Stimulated activated CD4-positive, alpha-beta T cell treated with anti-CD3 and anti-CD28 coated beads, Interleukin-12 subunit alpha, Interleukin-12 subunit beta, amount 100 ng/mL, for 24 hours (primary cell): ENCODE results near the gene TRIO.

ENCODE experiments used
- DNase-seq, 2 experiments: peaks; one replicate each; pipeline ENCODE4 v3.0.0-alpha.2; 2020; ENCODE audit warnings: low read depth in 2 of 2

Gene TRIO

DNA sequence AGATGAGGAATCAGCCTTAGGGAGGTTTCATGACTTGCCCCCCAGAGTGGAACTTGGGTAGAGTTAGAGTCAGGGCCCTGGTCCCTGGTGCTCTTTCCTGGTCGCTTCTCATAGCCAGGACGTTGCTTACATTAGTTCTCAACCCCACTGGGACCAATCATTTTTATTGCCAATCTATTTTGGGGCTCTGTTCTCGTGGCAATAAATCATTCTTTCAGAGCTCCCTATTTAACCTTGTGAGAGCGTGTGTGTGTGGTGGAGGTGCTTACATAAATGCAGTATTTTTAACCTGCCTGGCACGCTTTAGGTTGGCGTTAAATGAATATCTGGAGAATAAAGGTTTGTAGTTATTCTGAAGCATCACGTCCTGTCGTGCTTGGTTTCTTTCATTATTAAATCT, 4.1 kb downstream of the TRIO start:
- no peak for DNase-seq

DNA sequence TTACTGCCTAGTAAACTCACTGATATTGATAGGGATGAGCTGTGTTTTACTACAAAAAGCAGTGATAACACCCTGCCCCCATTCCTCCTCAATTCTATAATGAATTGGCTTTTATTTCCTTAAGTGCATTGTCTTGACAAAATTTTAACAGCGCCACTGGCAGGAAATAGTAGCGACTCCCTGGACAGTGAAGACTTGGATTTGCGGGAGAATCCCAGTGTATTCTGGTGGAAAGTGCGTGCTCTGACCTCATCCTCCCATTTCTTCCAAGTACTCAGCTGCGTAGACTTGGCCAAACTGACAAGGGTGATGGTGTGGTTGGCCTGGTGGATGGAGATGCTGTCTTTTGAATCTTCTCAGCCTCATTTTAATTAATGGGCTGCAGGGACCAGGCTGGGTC, 5.3 kb downstream of the TRIO start:
- no peak for DNase-seq

DNA sequence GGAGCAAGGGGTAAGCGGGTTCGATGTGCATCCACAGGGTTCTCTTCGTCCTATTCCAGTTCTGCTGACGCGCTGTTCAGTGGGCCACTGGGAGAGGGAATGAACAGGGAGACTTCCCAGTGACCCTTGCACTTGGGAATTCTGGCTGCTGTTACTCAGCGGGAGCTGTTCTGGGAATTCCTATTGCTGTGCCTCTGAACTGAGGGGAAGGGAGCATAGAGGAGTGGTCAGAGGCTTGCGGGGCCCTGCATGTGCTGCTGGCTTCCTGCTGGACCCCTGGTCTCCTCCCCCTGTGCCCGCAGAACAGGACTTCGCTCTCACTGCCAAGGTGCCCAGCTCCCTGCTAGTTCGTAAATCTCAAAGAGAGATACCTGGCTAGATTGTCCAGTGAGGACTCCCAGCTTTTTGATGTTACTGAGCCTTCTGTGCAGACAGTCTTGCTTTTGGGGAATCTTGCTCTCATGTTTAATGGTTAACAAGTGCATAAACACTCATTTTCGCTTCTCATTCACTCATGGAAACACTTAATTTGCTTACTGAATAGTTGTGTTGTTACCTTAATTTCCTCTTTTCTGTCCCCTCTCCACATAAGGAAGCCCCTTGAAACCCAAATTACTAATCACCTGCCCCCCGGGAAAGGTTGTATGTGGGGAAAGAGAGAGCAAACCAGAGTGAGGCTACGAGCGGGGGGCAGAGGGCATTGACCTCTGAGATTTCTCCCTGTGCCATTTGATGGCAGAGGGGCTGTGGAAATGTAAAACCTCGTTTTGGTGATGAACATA, 5.9 kb downstream of the TRIO start:
- DNase-seq: no peak

DNA sequence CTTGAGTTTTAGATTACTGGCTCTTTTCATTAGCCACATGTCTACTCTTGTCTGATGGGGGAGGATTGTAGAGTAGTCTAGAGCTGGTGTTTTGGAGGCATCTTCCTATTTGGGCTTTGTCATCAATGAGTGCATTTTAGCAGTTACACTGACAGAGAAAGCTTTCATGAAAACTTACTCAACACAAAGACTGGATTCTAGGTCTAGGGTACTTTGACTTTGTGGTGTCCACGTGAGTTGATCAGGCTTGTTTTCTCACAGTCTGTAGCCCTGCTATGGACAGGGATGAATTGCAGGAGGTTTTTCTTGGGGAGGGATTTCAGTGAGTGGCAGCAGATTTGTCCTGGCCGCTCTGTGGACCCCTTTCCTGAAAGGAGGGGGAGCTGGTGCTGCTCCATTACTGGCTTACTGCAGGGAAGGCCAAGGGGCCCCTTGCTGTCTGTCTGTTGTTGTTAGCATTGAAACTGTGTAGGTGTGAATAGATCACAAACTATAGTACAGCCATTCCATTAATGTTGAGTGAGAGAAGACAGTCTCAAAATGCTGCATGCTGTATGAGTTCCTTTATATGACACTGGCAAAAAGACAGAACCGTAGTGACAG, 6.6 kb downstream of the TRIO start:
- DNase-seq: no peak

DNA sequence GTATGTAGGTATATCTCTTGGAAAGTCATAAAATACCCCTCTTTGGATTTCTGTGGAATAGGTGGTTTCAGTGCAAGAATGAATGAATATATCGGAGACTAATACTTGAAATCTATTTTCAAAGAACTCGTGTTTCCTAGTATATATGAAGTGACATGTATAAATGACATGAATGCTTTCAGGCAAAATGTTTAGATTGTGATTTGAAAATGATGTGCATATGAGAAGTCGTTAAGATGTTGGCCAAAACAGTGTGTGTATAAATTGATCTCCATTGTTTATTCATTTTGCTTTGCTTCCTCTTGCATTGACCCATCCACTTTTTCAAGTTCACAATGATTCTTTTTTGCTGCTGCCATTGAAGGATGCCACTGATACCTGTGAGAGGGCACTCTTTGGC, 8.3 kb downstream of the TRIO start:
- no peak for DNase-seq

DNA sequence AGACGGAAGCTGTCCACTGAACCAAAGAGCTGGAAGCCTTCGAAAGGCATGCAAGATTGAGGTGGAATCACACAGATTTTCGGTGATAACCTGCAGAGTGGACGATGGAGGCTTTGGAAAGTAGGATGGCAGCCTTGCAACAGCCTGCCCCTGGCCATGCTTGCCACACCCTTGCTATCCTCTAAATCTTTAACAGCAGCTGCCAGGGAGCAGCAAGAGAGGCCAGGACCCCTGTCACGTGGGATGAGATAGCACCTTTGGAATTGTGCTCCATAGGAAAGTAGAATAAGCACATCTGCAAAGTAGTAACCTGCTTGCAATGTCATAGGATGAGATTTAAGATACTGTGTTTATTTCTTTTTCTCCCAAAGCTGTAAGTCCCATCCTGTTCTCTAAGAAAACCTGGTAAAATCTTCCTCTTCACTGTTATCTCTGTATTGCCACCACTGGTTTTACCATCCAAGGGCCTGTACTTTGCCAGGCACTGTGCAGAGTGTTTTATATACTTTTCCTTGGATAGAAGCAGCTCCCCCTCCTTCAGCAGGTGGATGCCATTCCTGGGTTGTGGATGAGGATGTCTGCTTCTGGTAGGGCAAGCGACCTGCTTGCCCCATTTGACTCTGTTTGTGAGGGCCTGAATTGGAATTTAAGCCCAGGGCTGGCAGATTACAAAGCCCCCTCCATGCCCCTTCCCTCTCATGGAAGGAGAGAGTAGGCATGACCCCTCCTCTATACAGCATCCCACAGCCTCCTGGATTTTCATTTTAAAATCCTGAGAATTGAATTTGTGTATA, 10.1 kb downstream of the TRIO start:
- DNase-seq: no peak

DNA sequence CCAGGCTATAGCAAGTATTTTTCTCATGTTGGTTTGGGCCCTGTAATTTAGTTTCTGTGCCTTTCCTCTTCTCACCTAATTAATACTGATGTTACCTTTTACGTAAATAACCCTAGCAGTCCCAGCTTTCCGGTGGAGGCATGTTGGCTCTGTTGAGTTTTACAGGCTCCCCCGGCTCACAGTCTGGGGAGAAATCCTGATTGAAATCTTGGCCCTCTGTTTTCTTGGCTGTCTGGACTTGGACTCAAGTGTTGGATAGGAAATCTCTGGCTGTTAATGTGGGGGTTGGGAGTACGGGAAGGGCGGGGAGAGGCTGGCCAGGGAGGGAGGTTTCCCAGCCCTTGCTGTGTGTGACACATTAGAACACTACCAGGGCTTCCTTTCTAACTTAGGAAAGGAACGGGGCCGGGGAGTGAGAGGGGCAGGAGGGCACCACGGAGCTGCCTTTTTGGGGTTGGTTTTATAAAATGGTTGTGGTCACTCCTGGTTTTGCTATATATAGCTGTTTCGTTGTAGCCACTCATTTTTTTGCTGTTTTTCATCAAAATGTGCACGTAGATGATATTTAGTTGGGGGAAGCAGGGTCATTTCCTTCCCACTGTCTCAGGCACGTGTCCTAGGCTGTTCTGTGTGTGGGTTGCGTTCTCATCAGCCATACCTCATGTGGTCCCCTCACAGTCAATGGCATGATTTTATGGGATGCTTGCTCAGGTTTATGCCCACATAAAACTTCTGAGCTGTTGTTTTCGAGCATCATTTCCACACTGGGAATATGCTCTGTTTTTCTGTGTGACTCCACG, 11.0 kb downstream of the TRIO start:
- no peak for DNase-seq

DNA sequence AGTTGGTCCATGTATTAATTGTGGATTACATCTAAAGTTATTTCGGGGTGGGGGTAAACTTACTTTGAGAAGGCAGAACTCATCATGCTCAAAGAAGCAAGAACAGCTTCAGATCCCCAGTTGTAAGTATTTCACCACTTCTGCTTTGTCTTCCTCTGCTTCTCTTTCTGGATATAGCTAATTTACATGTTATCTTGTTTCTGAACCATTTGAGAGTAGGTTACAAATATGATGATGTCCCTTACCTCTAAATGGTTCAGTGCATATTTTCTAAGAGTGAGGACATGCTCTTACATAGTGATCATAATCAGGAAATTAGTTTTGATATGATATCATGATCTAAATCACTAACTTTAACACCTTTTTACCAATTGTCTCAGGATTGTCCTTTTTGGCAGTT, 11.9 kb downstream of the TRIO start:
- DNase-seq: no peak

DNA sequence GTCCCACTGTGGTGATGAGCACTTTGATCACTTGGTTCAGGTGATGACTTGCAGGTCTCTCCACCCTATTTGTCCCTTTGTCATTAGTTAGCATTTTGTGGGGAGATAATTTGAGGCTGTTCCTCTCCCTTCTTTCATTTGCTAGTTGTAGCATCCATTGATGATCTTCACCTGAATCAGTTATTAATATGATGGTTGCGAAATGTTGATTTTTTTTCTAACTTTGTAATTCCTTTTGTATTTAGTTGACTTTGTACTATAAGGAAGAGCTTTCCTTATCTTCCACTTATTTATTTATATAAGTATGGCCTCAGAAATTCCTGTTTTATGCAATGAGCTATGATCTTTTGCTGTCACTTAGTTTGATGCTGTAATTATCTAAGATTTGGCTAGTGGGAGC, 12.6 kb downstream of the TRIO start:
- DNase-seq: no peak

DNA sequence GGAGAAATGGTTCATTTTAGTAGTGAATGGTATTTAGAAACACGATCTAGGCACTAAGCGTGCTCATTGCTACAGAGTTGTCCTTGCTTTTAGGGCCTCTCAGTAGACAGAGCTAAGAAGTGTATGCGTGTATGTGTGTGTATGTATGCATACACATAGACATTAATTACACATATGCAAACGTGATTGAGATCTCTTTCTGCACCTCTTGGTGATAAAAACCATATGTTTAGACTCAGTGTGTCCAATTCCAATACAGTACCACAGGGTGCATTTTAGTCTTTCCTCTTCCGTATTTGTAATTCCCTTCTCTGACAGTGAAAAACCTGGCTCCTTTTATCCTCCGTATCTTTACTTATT, 13.1 kb downstream of the TRIO start:
- DNase-seq: no peak

DNA sequence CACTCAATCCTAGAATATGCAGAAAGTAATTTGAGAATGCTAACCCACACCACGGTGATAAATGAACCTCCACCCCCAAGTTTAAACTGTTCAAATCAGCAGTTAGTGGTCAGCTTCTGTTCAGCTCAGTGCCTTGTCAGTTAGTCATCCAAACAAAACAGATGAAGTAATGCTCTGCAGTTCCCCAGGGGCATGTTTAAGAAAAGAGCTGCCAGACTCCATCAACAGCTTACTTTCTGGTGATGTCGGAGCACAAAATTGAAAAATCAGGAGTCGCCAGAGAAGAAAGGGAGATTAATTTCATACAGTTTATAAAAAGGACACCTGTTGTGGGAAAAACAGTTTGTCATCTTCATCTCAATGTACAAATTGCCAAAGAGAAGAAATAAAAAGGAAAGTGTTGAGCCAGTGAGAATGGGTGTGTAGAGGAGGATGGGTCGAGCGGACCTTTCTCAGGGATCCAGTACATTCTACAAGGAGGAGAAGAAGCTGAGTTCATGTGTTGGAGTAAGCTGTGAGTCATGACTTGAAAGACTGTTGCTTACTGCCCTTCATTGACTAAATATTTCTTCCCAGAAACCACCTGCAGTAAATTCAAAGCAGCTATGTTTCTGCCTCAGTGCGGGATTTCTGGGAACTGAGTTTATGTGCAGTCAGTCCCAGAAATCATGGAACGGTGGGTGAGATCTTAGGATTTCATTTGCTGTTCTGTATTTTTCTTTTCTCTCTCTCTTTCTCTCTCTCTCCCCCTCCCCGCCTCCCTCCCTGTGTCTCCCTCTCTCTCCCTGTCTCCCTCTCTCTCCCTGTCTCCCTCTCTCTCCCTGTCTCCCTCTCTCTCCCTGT, 13.7 kb downstream of the TRIO start:
- DNase-seq: no peak

DNA sequence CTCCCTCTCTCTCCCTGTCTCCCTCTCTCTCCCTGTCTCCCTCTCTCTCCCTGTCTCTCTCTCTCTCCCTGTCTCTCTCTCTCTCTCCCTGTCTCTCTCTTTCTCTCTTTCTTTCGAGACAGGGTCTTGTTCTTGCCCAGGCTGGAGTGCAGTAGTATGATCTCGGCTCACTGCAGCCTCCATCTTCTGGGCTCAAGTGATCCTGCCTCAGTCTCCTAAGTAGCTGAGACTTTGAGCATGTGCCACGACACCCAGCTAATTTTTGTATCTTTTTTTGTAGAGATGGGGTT, 14.3 kb downstream of the TRIO start:
- DNase-seq: no peak

DNA sequence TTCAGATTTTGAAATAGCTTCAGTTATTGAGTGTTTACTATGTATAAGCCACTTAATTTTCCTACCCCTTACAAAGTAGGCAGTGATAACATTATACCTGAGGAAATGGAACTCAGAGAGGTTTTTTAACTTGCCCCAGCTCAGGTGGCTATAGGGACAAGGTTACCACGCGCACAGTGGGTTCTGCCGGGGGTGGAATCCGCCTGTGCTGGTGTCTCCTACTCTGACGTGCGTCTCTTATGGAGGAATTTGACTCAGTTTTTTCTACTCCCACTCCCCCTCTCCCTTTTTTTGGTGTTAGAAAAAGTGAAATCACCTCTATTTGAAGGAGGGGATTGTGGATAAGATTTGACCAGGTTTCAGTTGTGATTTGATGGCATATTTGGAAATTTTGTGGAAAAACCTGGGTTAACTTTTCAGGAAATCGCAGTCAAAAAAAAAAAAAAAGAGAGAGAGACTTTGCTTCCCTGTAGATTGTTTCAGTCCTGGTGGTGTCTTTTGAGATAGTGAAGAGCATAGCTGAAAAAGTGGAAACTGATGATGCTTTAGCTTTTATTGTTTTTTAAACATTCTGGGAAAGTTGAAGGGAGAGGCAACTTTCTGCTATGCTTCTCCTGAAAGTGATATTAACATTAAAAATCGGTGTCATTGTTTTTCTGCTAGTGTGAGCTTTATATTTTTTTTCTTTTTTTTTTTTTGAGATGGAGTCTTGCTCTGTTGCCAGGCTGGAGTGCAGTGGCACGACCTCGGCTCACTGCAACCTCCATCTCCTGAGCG, 15.9 kb downstream of the TRIO start:
- no peak for DNase-seq

DNA sequence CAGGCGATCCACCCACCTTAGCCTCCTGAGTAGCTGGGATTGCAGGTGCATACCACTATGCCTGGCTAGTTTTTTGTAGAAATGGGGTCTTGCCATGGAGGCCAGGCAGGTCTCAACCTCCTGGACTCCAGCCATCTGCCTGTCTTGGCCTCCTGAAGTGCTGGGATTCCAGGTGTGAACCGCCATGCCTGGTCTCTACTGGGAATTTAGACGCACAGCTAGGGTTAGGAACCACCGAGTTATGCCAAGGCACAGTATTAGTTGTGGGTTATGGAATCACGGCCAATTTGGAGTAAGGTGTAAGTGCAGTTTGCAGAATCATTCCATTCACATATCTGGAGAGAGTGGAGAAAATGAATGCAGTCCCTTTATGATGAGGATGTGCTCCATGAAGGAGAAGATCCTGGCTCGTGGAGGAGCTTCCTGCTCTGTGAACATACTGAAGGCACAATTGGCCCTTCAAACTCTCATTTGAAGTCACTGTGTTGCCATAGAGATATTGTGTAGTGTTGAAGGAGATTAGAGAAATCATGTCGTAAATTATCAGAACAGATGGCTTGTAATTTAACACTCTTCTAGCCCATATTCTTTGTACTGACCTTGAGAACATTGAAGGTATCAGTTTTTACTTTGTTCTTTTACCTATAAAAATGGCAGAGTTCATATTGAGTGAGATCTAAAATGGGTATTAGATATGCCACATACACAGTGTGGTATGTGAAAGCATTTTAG, 18.8 kb downstream of the TRIO start:
- DNase-seq: no peak

DNA sequence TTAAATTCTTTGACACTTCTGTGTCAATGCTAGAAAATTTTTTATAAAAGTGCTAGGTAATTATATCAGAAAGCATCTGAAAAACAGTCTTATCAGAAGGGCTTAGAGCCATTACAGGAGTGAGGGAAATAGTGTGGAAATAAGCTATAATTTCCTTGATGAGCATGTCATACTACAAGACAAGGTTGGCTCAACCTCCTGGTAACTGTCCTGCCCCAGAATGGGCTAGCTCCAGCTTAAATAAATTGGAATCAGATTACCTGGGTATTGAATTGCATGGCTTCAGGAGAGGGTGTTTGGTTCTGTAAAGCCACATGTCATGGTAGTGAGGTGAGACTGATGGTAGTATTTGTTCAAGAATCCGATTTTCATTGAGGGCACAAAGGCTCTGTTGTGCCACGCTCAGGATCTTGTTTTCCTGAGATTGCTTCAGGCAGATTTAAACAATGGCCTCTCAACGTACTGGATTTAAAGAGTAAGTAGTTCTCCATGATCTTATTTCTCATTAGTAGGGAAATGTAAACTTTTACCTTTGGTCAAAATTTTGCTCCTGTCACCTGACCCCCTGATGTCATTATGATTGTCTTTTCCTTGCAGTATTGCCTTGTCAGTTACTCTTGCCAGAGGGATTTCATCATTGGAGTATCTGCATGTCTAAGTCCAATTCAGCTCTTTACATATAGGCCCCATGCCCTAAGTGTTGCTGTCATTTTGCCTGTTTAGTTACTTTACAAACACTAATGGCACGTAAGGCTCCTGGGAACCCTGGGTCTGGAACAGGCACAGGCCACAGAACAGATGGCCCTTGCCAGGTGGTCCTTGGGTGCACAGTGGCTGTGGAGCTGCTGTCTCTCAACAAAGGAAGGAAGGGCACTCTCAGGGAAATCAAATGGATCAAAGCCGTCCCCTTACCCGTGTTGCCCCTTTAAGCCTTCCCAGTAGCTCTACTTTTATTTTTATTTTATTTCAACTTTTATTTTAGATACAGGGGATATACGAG, 21.3 kb downstream of the TRIO start:
- DNase-seq: no peak

DNA sequence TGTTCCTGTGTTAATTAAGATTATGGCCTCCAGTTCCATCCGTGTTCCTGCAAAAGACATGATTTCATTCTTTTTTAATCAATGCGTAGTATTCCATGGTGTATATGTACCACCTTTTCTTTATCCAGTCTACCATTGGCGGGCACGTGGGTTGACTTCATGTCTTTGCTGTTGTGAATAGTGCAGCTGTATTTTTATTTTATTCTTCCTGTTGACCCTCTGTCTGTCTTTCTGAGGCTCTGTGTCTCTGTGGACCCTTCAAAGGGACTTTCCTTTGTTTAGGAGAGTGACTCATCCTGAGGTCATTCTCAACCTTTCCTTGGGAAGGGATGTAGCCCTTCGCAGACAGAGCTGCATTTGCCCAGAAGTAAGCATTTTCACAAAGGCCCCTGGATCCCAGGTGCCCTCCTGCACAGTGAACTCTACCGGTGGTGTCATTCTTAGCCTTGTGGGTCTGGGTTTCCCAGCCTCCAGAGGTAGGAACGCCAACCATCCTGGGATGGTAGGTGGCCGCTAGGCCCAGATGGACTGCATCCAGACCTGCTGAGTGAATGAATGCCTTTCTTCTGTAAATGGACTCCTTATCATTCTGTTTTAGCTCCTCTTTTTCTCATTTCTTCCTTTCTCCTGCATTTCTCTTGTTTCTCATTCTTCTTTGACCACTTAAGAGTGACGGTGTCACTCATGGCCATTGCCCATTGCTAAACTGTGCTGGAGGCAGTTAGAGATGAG, 22.4 kb downstream of the TRIO start:
- no peak for DNase-seq

DNA sequence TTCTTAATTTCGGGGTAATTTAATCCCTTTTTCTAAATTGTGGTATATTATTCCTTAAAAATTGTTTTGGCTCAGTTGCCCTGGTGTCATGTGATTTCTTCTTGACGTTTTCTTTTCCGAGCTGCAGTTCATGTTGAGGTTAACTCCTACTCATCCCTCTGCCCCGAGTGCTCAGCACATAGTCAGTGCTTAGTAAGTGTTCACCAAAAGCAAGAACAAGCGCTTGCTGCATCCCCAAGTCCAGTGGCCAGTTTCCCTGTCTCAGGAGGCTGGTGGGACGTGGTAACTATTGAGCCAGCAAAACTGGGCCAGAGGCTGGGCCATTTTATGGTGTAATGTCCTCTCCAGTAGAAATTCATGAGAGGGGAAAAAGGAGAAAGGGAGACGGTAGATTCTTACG, 23.3 kb downstream of the TRIO start:
- no peak for DNase-seq

DNA sequence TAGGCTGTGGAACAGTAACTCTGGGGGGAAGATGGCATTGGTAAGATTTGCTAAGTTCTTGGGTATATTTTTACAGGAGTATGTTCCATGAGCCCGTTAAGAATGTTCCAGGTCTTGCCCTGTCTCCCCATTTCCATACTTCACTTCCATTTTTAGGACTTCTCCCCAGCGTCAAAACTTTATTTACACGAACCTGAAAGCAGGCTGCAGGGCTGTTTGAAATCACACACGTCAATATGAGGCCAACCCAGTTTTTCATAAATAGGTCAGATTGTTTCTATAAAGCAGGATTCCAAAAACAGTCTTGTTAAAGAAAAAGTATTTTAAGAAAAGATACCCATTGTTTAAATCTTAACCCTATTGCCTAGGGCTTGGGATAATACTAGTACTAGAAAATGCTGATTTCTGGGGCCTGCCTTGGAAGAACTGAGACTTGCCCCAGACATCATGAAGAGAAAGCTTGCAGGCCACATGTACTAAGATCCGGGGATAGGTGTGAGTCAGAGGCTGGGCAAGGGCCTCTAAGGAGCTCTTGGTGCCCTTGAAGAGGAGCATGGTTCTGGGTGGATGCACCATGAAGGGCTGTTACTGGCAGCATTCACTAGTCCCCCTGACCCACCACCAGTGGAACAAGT, 24.2 kb downstream of the TRIO start:
- DNase-seq: no peak
